GM19351 (cell line): ENCODE data around the gene DMD.
"Not testable (repeated sequence)": the region's sequence is repeated elsewhere in the genome, so short reads cannot be mapped to it uniquely, and the experiment has no call there.

Experiments used
- ATAC-seq: cut with Tn5 transposase; IDR thresholded peaks from one replicate; pipeline ENCODE4 v1.9.1; 2021; ENCODE audit warnings: mild to moderate bottlenecking, moderate library complexity; ENCODE audit not compliant: unreplicated experiment

The DMD gene

GRCh38 chrX:31649201-31649600 lies 1562.1 kb downstream of the DMD start:
- no peak for ATAC-seq

DNA sequence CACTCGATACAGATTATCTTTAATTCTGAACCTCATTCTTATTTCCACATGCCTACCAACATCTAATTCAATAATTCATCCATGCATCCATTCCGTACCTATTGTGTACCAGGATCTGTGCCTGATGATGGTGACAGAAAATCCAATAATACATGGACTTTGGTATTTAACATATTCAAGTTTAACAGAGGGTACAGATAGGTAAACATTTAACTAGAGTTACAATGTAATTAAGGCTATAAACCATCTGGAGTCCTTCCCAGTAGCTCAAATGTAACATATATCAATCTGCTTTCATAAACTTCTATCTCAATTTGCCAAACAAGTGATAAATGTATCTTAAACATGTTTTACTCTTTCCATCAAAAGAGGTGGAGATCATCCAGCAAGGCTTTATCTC lies 1578.0 kb downstream of the DMD start:
- ATAC-seq: no peak

DNA sequence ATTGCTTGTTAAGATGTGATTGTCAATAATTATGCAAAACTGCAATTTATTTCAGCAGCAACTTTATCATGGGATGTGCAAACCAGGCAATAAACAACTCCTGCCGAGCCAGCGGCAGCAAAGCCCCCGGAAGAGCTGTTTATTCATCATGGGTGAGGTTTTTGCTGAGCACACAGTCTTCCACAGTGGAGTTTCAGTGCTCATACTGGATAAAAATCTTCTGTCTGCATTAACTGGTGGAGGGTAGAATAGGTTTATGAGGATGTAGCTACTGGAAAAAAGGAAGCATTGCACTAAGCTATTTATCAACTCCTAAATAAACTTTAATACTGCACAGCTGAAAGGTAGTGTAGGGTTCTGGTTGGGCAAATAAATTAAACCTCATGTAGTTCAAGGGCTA lies 1582.2 kb downstream of the DMD start:
- no peak for ATAC-seq

GRCh38 chrX:31609130-31609529 lies 1602.2 kb downstream of the DMD start:
- no peak for ATAC-seq

- no peak for ATAC-seq
These were observed 1602.7 kb downstream of the DMD start for GRCh38 chrX:31608638-31609037.

DNA sequence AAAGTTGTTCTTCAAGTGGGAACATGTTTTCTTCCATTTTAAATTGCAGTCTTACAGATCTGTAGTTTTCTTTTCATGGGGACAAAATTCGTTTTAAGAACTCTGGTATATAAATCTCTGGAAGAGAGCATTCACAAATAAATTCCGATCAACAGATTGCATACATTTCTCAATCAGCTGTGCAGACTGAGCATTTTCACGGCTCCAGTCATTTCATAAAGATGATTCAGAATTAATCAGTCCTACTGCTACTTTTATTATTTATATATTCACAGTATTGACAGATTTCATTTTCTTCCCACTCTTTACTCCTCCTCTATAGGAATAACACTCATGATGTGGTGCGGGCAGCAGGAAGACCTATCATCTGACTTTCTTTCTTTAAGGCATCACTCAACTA lies 1604.6 kb downstream of the DMD start:
- ATAC-seq: no peak

DNA sequence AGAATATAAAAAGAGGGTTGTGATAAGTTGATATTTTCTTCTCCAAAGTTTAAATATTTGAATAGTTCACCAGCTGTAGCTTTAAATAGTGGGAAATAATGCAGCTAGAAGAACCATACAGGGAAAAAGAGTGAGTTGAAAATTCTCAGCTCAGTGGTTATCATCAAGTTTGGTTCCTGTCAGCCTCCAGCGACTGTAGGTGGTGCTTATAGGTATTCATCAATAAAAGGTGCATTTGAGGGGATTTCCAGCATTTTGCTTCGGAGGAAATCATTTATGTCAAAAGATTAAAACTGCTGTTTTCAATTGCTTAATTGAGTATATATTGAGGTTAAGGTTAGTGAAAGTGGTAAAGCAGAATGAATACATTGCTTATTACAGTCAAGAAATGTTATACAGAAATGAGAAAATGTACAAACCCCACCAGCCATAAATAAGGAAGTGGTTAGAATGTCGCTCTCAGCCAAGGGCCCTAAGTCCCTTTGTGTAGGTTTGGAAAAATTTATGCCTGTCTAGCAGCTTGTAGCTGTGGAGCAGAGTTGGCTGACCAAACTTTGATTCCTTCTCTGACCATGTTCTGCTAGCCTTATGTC lies 1606.6 kb downstream of the DMD start:
- peak; percentile 84 for ATAC-seq

GRCh38 chrX:31603411-31604120 lies 1607.8 kb downstream of the DMD start:
- no peak for ATAC-seq

- no peak for ATAC-seq
These were observed 1610.5 kb downstream of the DMD start for GRCh38 chrX:31600823-31601222.

DNA sequence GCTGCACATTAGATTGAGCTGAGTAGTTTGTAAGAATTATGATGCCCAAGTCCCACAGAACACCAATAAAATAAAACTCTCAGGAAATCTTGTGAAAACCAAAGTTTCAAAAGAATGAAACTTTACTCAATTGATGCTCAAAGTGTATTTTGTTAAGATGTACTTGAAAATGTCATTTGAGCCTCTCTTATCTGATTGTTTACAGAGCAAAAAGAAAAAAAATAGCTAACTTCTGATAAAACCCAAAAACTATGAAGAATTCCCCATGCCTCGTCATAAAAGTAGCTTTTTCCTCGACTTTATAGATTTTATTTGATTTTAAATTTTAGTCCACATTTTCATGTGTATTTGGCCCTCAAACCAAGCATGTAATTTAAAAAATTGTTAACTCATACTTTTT lies 1618.0 kb downstream of the DMD start:
- ATAC-seq: no peak

DNA sequence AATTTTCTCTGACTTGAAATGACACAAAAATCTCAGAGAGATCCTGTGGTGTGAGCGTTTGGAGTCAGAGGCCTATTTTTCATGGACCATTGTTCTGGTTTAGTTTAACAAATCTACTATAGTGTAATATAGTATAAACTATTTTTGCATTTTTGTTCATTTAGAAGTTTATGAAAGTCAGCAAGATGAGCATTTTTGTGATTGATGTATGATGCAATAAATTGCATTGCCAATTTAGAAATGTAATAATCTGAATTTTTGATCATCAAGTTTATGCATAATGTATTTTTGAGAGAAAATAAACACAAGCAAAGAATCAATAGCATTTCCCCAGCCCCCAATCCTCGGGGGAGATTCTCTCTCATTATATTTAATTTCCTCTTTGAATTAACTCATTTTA lies 1620.0 kb downstream of the DMD start:
- ATAC-seq: no peak

GRCh38 chrX:31590581-31591114 lies 1620.7 kb downstream of the DMD start:
- no peak for ATAC-seq

GRCh38 chrX:31589503-31589902 lies 1621.8 kb downstream of the DMD start:
- ATAC-seq: no peak

DNA sequence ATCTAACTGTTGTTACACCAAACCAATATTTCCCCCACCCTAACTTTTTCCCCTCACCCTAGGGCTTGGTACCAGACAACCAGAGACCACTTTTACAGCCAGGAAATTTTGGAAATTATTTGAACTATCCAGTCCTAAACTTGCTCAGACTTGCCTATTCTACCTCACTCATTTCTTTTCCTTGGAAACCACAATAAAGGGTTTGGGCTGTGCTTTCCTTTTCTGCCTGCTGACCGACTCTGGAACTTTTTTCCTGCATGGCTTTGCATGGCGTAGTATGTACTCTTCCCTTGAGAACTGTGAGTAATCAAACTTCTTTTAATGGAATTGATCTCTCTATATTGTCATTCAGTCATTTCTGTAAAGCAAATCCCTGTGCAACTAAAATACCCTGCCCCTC lies 1623.0 kb downstream of the DMD start:
- ATAC-seq: no peak

- ATAC-seq: not testable (repeated sequence)
These were observed 1627.5 kb downstream of the DMD start for GRCh38 chrX:31583892-31584291.

GRCh38 chrX:31580726-31581125 lies 1630.6 kb downstream of the DMD start:
- no peak for ATAC-seq

GRCh38 chrX:31580227-31580626 lies 1631.1 kb downstream of the DMD start:
- ATAC-seq: no peak

DNA sequence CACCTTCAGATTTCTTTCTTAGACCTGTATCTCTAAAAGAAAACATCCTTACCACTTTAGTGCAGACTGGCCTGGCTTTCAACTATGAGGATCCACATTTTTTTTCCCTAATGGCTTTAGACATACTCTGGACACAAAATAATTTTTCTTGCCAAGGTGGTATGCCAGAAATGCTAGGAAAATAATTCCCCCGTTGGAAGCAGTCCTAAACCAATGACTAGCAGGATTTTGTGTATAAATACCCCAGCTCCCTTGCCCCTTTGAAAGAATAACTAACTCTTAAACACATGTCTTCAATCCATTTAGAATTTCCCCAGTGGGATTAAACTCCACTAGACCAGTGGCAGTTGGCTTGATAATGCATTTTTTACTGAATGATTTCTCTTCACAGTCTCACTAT lies 1639.0 kb downstream of the DMD start:
- ATAC-seq: no peak

DNA sequence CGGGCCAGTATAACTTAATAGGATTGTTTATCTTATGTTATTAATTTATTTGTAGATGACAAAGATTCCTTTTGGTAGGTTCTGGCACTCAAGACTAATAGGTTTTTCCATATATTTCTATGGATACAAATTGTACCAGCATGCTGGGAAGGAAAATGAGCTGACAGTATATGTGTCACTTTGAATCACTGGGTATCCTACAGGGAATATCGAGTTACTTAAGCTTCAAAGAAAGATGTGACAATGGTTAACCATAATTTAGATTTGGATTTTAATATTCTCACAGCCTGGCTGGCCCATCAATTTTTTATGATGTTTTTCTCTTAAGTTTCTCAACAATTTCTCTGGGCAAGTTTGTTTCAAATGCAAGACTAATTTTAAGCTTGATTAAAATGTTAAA lies 1640.7 kb downstream of the DMD start:
- no peak for ATAC-seq

- ATAC-seq: no peak
These were observed 1647.6 kb downstream of the DMD start for GRCh38 chrX:31563792-31564191.

- ATAC-seq: no peak
These were observed 1655.8 kb downstream of the DMD start for GRCh38 chrX:31555506-31555905.

- no peak for ATAC-seq
These were observed 1659.4 kb downstream of the DMD start for GRCh38 chrX:31551913-31552312.

GRCh38 chrX:31550158-31550557 lies 1661.2 kb downstream of the DMD start:
- ATAC-seq: no peak
